Chondrocyte (in vitro differentiated cells): ENCODE measurements around the gene B3GNT2. TPM values are rescaled to one million over a fixed set of nuclear protein-coding genes. Genes with fewer than 3 reads are reported as not detected.

Experiments used
- DNase-seq: peaks from one replicate; pipeline ENCODE4 v3.0.0; 2021; ENCODE audit warnings: mixed read lengths, low spot score
- H3K27ac Mint-ChIP-seq: one replicate; pipeline ENCODE4 v1.8.0; 2021; ENCODE audit warnings: mild to moderate bottlenecking, moderate library complexity, mixed read lengths; ENCODE audit not compliant: unreplicated experiment
- H3K27me3 Mint-ChIP-seq: 2 replicates; pipeline ENCODE4 v1.8.0; 2021; ENCODE audit warnings: low read depth, mixed read lengths
- H3K36me3 Mint-ChIP-seq: 2 replicates; pipeline ENCODE4 v1.8.0; 2021; ENCODE audit warnings: low read depth, mixed read lengths
- H3K4me1 Mint-ChIP-seq: 2 replicates; pipeline ENCODE4 v1.8.0; 2021; ENCODE audit warnings: low read depth, mild to moderate bottlenecking, mixed read lengths
- H3K4me3 Mint-ChIP-seq: one replicate; pipeline ENCODE4 v1.8.0; 2021; ENCODE audit warnings: mild to moderate bottlenecking, moderate library complexity, mixed read lengths; ENCODE audit not compliant: unreplicated experiment
- H3K9me3 Mint-ChIP-seq: 2 replicates; pipeline ENCODE4 v1.8.0; 2021; ENCODE audit warnings: low read depth, mixed read lengths
- total RNA-seq: library from RNA; stranded (reverse); gene quantifications from 3 replicates; pipeline ENCODE4 v1.2.1, GENCODE V29; 2021
- TF ChIP-seq, protein P1 (sequence below): fragments of 200-600 bp; sonication (generic); IDR thresholded peaks from 2 replicates; pipeline ENCODE4 v1.5.0; 2021; ENCODE audit warnings: antibody characterized with exemption, mild to moderate bottlenecking, moderate library complexity

Gene B3GNT2
- total RNA-seq, 1 donor from 2014 or later: 22.4 TPM

DNA sequence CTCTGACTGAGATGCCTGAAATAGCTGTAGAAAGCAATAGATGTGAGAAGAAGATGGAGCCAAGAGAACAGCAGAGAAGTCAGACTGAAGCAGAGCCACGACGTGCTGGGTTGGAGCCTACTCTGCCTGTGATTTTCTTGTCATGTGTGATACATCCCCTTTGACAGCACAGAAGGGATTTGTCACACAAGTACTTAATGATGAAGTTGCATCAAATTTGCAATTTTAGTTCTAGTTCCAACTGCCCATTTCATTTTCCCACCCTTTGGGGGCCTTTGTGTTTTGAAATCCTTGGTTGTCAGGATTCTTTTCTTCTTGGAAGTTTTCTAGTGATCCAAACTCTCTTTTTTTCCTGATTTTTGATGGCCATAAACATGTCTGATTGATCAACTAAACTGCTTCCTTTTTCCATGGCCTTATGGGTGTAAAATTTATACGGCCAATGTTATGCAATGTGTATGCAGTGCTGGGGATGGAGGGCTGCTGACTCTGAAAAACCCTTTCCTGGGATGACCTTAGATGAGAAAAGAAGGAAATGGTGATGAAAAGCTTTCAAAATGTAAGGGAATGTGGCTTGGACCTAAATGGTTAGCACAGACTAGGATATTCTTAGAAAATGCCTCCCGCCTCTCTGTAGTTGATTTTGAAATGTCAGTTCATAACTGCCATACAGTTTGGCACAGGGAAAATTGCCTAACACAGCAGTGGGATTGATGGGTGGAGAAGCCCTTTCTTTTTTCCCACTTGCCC is 9.6 kb upstream of the B3GNT2 start:
- DNase-seq: no peak
- no peaks in the 10 kb centered on the region for H3K9me3 Mint-ChIP-seq
- no peak overlapping the region for H3K27ac Mint-ChIP-seq
- H3K4me1 Mint-ChIP-seq: no peaks in the 10 kb centered on the region
- peaks cover 4% of the 10 kb centered on the region for H3K36me3 Mint-ChIP-seq
- H3K4me3 Mint-ChIP-seq: no peak overlapping the region
- peaks cover 2% of the 10 kb centered on the region for H3K27me3 Mint-ChIP-seq
- TF ChIP-seq, protein P1, sequence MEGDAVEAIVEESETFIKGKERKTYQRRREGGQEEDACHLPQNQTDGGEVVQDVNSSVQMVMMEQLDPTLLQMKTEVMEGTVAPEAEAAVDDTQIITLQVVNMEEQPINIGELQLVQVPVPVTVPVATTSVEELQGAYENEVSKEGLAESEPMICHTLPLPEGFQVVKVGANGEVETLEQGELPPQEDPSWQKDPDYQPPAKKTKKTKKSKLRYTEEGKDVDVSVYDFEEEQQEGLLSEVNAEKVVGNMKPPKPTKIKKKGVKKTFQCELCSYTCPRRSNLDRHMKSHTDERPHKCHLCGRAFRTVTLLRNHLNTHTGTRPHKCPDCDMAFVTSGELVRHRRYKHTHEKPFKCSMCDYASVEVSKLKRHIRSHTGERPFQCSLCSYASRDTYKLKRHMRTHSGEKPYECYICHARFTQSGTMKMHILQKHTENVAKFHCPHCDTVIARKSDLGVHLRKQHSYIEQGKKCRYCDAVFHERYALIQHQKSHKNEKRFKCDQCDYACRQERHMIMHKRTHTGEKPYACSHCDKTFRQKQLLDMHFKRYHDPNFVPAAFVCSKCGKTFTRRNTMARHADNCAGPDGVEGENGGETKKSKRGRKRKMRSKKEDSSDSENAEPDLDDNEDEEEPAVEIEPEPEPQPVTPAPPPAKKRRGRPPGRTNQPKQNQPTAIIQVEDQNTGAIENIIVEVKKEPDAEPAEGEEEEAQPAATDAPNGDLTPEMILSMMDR: no peak

DNA sequence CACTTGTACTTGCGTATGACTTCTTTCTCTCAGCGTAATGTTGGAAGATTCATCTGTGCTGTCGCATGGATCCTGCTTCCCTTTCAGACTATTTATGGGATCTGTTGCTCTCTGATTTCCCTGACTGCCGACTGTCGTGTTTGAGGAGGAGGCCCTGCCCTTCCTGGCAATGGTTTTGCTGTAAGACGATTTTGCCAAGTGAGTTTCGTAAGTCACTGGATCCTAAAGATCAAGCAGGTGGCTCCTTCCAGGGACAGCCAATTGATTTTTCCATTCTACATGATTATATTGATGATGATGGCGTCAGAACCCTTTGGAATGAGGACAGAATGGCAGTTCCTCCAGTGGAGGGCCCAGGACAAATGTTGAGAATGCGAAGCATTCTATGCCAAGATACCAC is 8.7 kb upstream of the B3GNT2 start:
- Mint-ChIP-seq H3K4me1 (no peaks in the 10 kb centered on the region), H3K9me3 (no peaks in the 10 kb centered on the region), H3K27me3 (peaks cover 2% of the 10 kb centered on the region), H3K36me3 (peaks cover 4% of the 10 kb centered on the region), H3K27ac (no peak overlapping the region), H3K4me3 (no peak overlapping the region)
- DNase-seq: no peak
- TF ChIP-seq, protein P1: no peak

DNA sequence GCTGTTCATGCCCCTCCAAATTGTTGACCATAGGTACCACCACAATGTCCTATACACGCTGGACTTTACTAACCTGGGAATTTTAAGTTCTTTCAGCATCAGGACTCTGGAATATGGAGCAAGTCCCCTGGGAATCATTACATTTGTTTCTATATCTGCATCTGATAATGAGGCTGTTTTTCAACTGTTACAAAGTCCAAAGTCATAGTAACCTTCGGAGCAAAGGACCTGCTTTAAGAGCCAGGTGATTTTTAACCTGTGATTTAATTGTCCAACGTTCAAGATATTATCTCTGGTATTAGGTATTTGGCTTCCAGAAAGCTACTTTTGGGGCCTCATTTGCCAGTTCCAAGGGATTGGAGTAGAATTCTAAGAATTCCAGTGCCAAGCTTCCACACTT is 7.5 kb upstream of the B3GNT2 start:
- peaks cover 2% of the 10 kb centered on the region for H3K27me3 Mint-ChIP-seq
- H3K27ac Mint-ChIP-seq: no peak overlapping the region
- no peaks in the 10 kb centered on the region for H3K4me1 Mint-ChIP-seq
- H3K4me3 Mint-ChIP-seq: no peak overlapping the region
- no peak for DNase-seq
- TF ChIP-seq, protein P1: no peak
- H3K36me3 Mint-ChIP-seq: peaks cover 4% of the 10 kb centered on the region
- H3K9me3 Mint-ChIP-seq: no peaks in the 10 kb centered on the region

DNA sequence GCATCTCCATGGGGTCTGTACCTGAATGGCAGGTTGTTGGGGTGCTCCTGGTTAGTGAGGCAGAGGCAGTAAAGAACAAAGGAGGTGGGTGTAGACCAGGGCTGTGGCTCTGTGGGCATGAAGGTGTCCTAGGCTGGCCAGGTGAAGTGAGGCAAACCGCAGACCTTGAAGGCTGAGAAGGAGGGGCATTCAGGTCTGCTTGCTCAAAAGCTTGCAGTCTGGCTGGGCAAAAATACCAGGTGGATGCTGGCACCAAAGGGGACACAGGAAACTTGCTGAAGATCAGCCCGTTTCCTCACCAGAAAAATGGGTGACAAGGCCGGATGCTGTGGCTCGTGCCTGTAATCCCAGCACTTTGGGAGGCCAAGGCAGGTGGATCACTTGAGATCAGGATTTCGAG is 6.7 kb upstream of the B3GNT2 start:
- Mint-ChIP-seq H3K27ac (no peak overlapping the region), H3K9me3 (no peaks in the 10 kb centered on the region), H3K4me1 (no peaks in the 10 kb centered on the region), H3K4me3 (no peak overlapping the region), H3K27me3 (peaks cover 2% of the 10 kb centered on the region), H3K36me3 (peaks cover 4% of the 10 kb centered on the region)
- TF ChIP-seq, protein P1: no peak
- no peak for DNase-seq

DNA sequence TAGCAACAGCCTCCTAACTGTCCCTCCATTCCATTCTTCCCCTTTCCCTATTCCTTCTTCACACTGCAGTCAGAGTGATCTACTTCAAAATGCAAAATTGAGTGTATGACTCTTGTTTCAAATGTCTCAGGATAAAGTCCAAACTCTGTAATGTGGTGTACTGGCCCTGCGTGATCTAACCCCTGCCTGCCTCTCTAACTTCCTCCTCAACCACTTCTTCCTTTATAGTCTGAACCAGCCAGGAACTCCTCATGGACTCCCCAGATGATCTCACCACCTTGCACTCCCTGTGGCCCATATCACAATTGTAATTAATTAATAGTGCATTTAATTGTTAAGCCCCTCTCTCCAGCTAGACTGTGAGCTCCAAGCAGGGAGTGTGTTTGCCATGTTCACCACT is 3.1 kb upstream of the B3GNT2 start:
- Mint-ChIP-seq H3K9me3 (no peaks in the 10 kb centered on the region), H3K4me3 (no peak overlapping the region), H3K36me3 (peaks cover 4% of the 10 kb centered on the region), H3K4me1 (peaks cover 3% of the 10 kb centered on the region), H3K27me3 (peaks cover 2% of the 10 kb centered on the region), H3K27ac (no peak overlapping the region)
- no peak for DNase-seq
- TF ChIP-seq, protein P1: no peak
